GM19035 (cell line): ENCODE results near the gene SPATA3.
"Not testable (repeated sequence)": the region's sequence is repeated elsewhere in the genome, so short reads cannot be mapped to it uniquely, and the experiment has no call there.

Experiments
- ATAC-seq: cut with Tn5 transposase; IDR thresholded peaks from one replicate; pipeline ENCODE4 v1.9.1; 2021; ENCODE audit not compliant: unreplicated experiment

SPATA3 gene

DNA sequence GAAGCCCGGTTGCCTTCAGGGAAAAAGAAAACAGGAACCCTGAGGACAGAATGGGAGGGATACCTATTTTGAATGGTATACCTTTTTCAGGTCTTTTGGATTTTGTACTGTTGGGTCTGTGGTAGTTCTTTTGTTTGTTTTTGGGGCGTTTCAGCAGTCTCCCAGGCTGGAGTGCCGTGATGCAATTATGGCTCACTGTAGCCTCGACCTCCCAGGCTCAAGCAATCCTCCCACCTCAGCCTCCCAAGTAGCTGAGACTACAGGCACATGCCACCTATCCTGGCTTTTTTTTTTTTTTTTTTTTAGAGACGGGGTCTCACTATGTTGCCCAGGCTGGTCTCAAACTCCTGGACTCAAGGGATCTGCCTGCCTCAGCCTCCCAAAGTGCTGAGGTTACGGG, 27.6 kb upstream of the SPATA3 start:
- not testable (repeated sequence) for ATAC-seq

- ATAC-seq, result no peak
Measured at GRCh38 chr2:230968921-230969658, 26.8 kb upstream of the SPATA3 start.

DNA sequence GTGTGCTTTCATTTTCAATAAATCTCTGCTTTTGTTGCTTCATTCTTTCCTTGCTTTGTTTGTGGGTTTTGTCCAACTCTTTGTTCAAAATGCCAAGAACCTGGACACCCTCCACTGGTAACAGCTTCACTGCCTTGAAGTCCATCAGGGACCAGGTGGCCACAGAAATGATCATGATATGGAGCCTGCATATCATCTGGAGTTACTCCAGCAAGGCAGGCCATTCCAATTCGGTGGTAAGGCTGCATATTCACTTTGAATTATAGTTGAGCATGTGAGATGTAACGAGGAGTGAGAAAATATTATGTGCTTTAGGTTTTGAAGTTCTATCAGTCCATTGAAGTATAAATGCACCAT, 26.3 kb upstream of the SPATA3 start:
- ATAC-seq, result no peak

GRCh38 chr2:230972046-230972445, 23.9 kb upstream of the SPATA3 start:
- ATAC-seq, result no peak

DNA sequence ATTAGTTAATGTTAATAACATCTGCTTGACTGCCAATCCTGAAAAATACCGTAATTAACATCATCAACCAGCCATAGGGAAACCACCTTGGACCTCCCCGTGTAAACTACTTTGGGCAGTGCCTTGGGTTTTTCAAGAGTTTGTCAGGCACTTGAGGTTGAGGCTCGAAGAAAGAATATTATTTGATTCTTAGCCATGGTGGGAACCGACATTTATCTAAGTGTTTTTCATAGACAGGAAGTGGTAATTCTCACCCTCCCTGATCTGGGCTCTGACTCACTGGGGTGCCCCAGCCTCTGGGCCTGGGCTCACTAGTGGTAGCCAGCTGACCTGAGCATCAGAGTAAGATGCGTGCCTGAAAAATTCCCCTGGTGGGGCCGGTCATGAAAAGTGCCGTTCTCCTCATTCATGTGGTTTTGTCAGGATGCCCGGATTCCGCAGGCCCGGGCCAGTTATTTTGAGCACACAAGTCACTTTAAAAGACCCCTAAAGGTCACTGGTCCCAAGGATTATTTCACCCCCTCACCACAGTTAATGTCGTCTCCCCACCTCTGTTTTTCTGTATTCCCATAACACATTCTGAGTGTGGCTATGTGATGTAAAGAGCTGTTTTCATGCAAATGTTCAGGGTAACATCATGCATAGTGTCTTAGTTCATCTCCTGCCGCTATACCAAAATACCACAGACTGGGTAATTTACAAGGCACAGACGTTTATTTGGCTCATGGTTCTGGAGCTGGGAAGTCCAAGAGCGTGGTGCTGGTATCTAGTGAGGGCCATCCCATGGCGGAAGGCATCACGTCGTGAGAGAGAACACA, 21.6 kb upstream of the SPATA3 start:
- ATAC-seq, result peak; percentile 76

DNA sequence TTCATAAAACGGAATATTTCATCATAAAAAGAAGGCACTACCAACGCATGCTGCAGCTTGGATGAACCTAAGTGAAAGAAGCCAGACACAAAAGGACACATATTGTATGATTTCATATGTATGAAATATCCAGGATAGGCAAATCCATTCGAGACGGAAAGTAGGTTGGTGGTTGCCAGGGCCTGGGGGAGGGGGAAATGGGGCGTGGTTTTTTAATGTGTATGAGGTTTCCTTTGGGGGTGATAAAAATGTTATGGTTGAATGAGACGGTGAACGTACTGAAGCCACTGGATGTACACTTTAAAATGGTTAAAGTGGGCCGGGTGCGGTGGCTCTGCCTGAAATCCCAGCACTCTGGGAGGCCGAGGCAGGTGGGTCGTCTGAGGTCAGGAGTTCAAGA, 20.0 kb upstream of the SPATA3 start:
- ATAC-seq, result no peak

DNA sequence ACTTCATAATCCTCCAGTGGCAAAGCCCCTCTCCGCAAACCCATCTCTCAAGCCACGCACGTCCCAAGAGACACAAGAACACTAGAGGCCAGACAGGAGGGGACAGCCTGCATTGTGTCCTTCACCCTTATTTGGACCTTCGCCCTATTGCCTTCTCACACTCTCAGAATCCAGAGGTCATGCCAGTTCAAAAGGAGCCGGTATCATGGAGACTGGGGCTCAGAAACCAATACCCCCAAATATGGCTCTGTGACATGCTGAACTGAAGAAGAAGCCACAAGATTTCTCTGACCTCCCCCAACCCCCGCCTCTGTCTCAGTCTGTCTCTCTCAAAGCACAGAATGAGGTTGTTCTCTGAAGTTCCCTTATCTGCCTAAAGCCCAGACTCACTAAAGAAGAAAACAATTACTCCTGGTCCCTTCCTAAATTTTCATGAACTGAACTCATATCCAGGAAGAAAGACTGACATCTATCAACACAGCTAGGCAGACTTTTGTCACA, 19.2 kb upstream of the SPATA3 start:
- ATAC-seq, result no peak

DNA sequence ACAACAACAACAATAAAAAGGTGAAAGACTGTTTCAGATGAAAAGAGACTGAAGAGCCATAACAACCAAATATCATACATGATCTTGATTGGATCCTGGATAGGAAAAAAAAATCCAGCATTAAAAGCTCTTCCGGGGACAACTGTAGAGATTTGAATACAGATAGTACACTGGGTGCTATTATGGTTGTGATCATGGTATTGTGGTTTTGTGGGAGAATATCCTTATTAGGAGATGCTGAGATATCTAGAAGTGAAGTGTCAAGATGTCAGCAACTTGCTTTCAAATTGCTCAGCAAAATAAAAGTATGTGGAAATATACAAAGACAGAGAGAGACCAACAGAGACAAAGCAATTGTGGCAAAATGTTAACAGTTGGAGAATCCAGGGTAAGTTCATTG, 15.5 kb upstream of the SPATA3 start:
- ATAC-seq, result no peak

- ATAC-seq, result no peak
Measured at GRCh38 chr2:230981704-230982103, 14.2 kb upstream of the SPATA3 start.

DNA sequence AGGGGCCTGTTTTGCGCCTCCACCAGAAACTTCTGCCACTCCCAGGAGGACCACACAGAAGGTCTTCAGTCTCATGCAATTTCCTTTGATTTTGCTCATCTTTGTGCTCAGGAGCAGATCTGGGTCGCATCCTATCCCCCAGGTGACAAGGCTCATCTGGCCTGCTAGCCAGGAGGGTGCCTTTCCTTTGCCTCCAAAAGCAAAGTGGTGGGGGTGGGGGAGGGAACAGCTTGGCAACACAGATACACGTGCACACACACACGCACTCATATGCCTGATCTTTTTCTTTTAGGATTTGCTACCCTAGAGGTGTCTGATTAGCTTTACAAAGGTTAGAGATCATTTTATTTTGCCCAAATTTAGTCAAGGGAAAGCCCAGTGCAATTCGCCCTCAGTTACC, 13.8 kb upstream of the SPATA3 start:
- ATAC-seq, result no peak

- no peak for ATAC-seq
Measured at GRCh38 chr2:230982528-230982927, 13.4 kb upstream of the SPATA3 start.

GRCh38 chr2:230983566-230983965, 12.4 kb upstream of the SPATA3 start:
- no peak for ATAC-seq

GRCh38 chr2:230984393-230985220, 11.3 kb upstream of the SPATA3 start:
- peak; percentile 67 for ATAC-seq

GRCh38 chr2:230985519-230986231, 10.2 kb upstream of the SPATA3 start:
- ATAC-seq, result no peak

DNA sequence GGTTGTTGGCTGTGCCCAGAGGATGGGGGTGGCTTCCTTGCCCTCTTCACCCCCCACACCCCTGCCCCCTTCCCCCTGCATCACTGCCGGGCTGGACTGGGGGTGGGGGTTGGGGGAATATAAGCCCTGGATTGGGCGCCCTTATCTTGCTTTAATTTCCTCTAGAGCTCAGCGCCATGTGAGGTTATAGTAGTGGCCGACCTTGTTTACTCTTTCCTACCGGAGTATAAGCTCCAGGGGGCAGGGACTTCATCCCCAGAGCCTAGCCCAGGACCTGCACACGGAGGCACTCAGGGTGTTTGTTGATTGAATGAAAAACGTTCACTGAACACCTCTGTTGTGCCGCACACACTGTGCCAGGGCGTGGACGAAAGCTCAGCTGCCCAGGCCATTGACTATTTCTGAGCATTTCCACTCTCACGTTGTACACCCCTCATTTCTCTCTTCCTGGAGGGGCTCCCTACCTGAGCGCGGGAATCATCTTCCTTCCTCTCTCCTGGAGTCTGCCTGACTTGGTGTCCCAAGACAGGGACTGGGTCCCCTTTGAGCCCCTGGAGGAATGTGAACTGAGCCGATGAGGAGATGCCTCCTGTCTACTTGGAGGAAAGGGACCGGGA, 9.3 kb upstream of the SPATA3 start:
- ATAC-seq, result no peak

- ATAC-seq, result peak; percentile 37
Measured at GRCh38 chr2:230987137-230988020, 8.5 kb upstream of the SPATA3 start.

DNA sequence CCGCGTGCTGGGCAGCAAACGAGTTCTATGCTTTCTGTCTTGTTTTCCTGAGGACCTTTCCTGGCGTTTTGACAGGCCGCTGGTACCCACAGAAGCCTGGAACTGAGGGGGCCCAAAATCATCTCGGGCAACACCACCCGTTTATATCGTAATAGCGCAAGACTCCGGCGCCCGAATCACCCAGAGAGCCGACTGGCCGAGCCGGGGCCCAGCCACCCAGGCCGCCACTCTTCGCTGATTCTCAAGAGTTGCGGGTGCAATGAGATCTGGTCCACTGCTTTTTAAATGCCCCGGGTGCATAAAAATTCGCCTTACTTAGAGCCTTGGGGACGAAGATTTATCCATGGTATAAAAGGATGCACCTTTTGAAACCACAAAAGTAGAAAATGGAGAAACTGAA, 6.2 kb upstream of the SPATA3 start:
- ATAC-seq, result no peak

GRCh38 chr2:230990131-230990898, 5.6 kb upstream of the SPATA3 start:
- ATAC-seq, result no peak

- no peak for ATAC-seq
Measured at GRCh38 chr2:230990899-230991150, 5.1 kb upstream of the SPATA3 start.
